Brain microvascular endothelial cell (primary cell): ENCODE data around the gene FBXO7.

ENCODE experiments used
- DNase-seq: peaks from one replicate; pipeline ENCODE4 v3.0.0-alpha.2; 2020
- H3K27ac ChIP-seq: fragments of 250-450 bp; sonication (Bioruptor Pico); 2 replicates; pipeline ENCODE4 v1.5.1; 2020; ENCODE audit warnings: mild to moderate bottlenecking, moderate library complexity
- H3K27me3 ChIP-seq: fragments of 250-450 bp; sonication (Bioruptor Pico); replicated peaks from 2 replicates; pipeline ENCODE4 v1.5.1; 2020; ENCODE audit warnings: mild to moderate bottlenecking
- H3K36me3 ChIP-seq: fragments of 250-450 bp; sonication (Bioruptor Pico); replicated peaks from 2 replicates; pipeline ENCODE4 v1.5.1; 2020; ENCODE audit warnings: mild to moderate bottlenecking
- H3K4me3 ChIP-seq: 2 replicates; pipeline ENCODE4 v1.5.1; 2011; ENCODE audit warnings: low read depth, mild to moderate bottlenecking, control low read depth, low read length, moderate library complexity
- CTCF ChIP-seq: IDR thresholded peaks from 2 replicates; pipeline ENCODE4 v1.5.1; 2011; ENCODE audit warnings: low read depth, mild to moderate bottlenecking, moderate library complexity, low read length, control low read depth, inconsistent platforms; ENCODE audit errors: missing control alignments
- in situ Hi-C: cut with HindIII; loops from 2 replicates; pipeline ENCODE4 v1.10.0; 2017; ENCODE audit warnings: low sequenced_read_pairs, low pct_ligation_motif_present

FBXO7 gene

GRCh38 chr22:32493551-32493950 is 18.9 kb downstream of the FBXO7 start:
- in situ Hi-C loops, result no loop called here
- H3K27ac ChIP-seq, result no peak overlapping the region
- no peak for TF ChIP-seq CTCF
- no peak overlapping the region for H3K4me3 ChIP-seq
- no peaks in the 10 kb centered on the region for H3K27me3 ChIP-seq
- DNase-seq, result no peak
- peaks cover 60% of the 10 kb centered on the region for H3K36me3 ChIP-seq

- no peak overlapping the region for H3K4me3 ChIP-seq
- in situ Hi-C loops, result no loop called here
- peaks cover 56% of the 10 kb centered on the region for H3K36me3 ChIP-seq
- H3K27me3 ChIP-seq, result no peaks in the 10 kb centered on the region
- no peak for DNase-seq
- H3K27ac ChIP-seq, result no peak overlapping the region
- TF ChIP-seq CTCF, result no peak
Observed at GRCh38 chr22:32494971-32495370, 20.4 kb downstream of the FBXO7 start.

GRCh38 chr22:32499666-32500065 is 25.1 kb downstream of the FBXO7 start:
- Histone ChIP-seq H3K4me3 (no peak overlapping the region), H3K27me3 (no peaks in the 10 kb centered on the region), H3K27ac (no peak overlapping the region), H3K36me3 (peaks cover 34% of the 10 kb centered on the region)
- TF ChIP-seq CTCF, result no peak
- no peak for DNase-seq
- in situ Hi-C loops, result no loop called here

- in situ Hi-C loops, result no loop called here
- no peak overlapping the region for H3K27ac ChIP-seq
- no peak overlapping the region for H3K4me3 ChIP-seq
- peaks cover 15% of the 10 kb centered on the region for H3K36me3 ChIP-seq
- no peak for DNase-seq
- no peaks in the 10 kb centered on the region for H3K27me3 ChIP-seq
- TF ChIP-seq CTCF, result no peak
Observed at GRCh38 chr22:32501836-32502752, 27.5 kb downstream of the FBXO7 start.

GRCh38 chr22:32509045-32509444 is 34.4 kb downstream of the FBXO7 start:
- Histone ChIP-seq H3K36me3 (no peaks in the 10 kb centered on the region), H3K4me3 (no peak overlapping the region), H3K27me3 (no peaks in the 10 kb centered on the region), H3K27ac (no peak overlapping the region)
- in situ Hi-C loops, result no loop called here
- no peak for DNase-seq
- TF ChIP-seq CTCF, result no peak

GRCh38 chr22:32511274-32511673 is 36.7 kb downstream of the FBXO7 start:
- H3K36me3 ChIP-seq, result no peaks in the 10 kb centered on the region
- DNase-seq, result no peak
- H3K27me3 ChIP-seq, result no peaks in the 10 kb centered on the region
- H3K4me3 ChIP-seq, result no peak overlapping the region
- TF ChIP-seq CTCF, result no peak
- H3K27ac ChIP-seq, result no peak overlapping the region
- in situ Hi-C loops, result no loop called here
